CD8-positive, alpha-beta memory T cell (primary cell): Measurements from ENCODE around the gene CD244. TPM values are rescaled to one million over a fixed set of nuclear protein-coding genes. Genes with fewer than 3 reads are reported as not detected.

ENCODE experiments used
- CTCF ChIA-PET: fragments of 350-600 bp; sonication (Branson Sonifier 250); formaldehyde crosslinking; loops from one replicate; lab custom pipeline; 2021; ENCODE audit warnings: antibody characterized with exemption; lab: Charles Lee
- POLR2A ChIA-PET: fragments of 350-600 bp; sonication (Branson Sonifier 250); formaldehyde crosslinking; loops from one replicate; lab custom pipeline; 2021; ENCODE audit warnings: antibody characterized with exemption; lab: Charles Lee
- DNase-seq, 5 donors: peaks; one replicate each; pipeline versions ENCODE4 v3.0.0 to v3.0.0-alpha.2; 2020 to 2022; ENCODE audit warnings: mixed read lengths in 1 of 5
- H3K27ac ChIP-seq: one replicate; pipeline ENCODE4 v1.7.0; 2013; ENCODE audit warnings: low read depth, mild to moderate bottlenecking, low read length, moderate library complexity
- H3K27me3 ChIP-seq: 2 replicates; pipeline ENCODE4 v1.7.0; 2013; ENCODE audit warnings: low read length, mild to moderate bottlenecking; ENCODE audit not compliant: insufficient read depth, poor library complexity, severe bottlenecking
- H3K36me3 ChIP-seq: 2 replicates; pipeline ENCODE4 v1.7.0; 2013; ENCODE audit warnings: mild to moderate bottlenecking, low read length, moderate library complexity; ENCODE audit not compliant: insufficient read depth
- H3K4me1 ChIP-seq: 2 replicates; pipeline ENCODE4 v1.7.0; 2013; ENCODE audit warnings: mild to moderate bottlenecking, low read length, moderate library complexity; ENCODE audit not compliant: insufficient read depth
- H3K4me3 ChIP-seq: 2 replicates; pipeline ENCODE4 v1.7.0; 2013; ENCODE audit warnings: mild to moderate bottlenecking, low read length
- H3K9me3 ChIP-seq: 2 replicates; pipeline ENCODE4 v1.7.0; 2013; ENCODE audit warnings: mild to moderate bottlenecking, low read length
- H3K27ac Mint-ChIP-seq, 8 donors: one replicate each; pipeline ENCODE4 v1.8.0; 2020 to 2021; ENCODE audit warnings: mixed read lengths in 8 of 8, mild to moderate bottlenecking in 6 of 8, inconsistent platforms in 3 of 8, moderate library complexity in 3 of 8
- H3K27me3 Mint-ChIP-seq, 2 donors: one replicate each; pipeline ENCODE4 v1.8.0; 2020 to 2021; ENCODE audit warnings: mixed read lengths in 2 of 2, mild to moderate bottlenecking in 1 of 2, moderate library complexity in 1 of 2
- H3K36me3 Mint-ChIP-seq, 3 donors: one replicate each; pipeline ENCODE4 v1.8.0; 2020 to 2021; ENCODE audit warnings: mixed read lengths in 3 of 3, inconsistent platforms in 1 of 3, mild to moderate bottlenecking in 1 of 3
- H3K4me1 Mint-ChIP-seq, 3 donors: one replicate each; pipeline ENCODE4 v1.8.0; 2020 to 2021; ENCODE audit warnings: mixed read lengths in 3 of 3, inconsistent platforms in 1 of 3, mild to moderate bottlenecking in 1 of 3
- H3K4me3 Mint-ChIP-seq, 7 donors: one replicate each; pipeline ENCODE4 v1.8.0; 2020 to 2021; ENCODE audit warnings: mixed read lengths in 7 of 7, mild to moderate bottlenecking in 6 of 7, moderate library complexity in 4 of 7, inconsistent platforms in 2 of 7
- H3K9me3 Mint-ChIP-seq, 5 donors: one replicate each; pipeline ENCODE4 v1.8.0; 2020 to 2022; ENCODE audit warnings: mixed read lengths in 5 of 5, mild to moderate bottlenecking in 3 of 5, moderate library complexity in 2 of 5, inconsistent platforms in 1 of 5
- polyA plus RNA-seq: library from polyadenylated mRNA; unstranded; fragments of 300-500 nt; fragmentation: Illumina TruSeq; gene quantifications from one replicate; pipeline ENCODE4 v1.2.3, GENCODE V29; 2021
- total RNA-seq, 2 experiments: library from RNA; stranded (reverse); gene quantifications; one replicate each; pipeline ENCODE4 v1.2.3, GENCODE V29; 2021

CD244 gene
- total and polyA plus RNA-seq, 3 experiments from 2014 or later: 1.8 to 40.7 (median 1.9) TPM

- H3K4me3 ChIP-seq: no peak overlapping the region
- H3K36me3 ChIP-seq: peaks cover 8% of the 10 kb centered on the region
- Mint-ChIP-seq H3K4me1 (peaks cover 70 to 83% (median 83%) of the 10 kb centered on the region in 3 donors), H3K9me3 (no peaks in the 10 kb centered on the region), H3K4me3 (peak overlapping the region in 5 of 7 donors; percentile 3 to 55 (median 26)), H3K27ac (peak overlapping the region; percentile 43 to 97 (median 88)), H3K36me3 (peaks cover 9 to 41% (median 13%) of the 10 kb centered on the region in 3 donors), H3K27me3 (no peaks in the 10 kb centered on the region)
- no peaks in the 10 kb centered on the region for H3K9me3 ChIP-seq
- H3K27ac ChIP-seq: no peak overlapping the region
- DNase-seq: peak in 3 of 5 donors; percentile 22 to 53 (median 32)
- ChIA-PET CTCF (interaction anchor here (0.7 to 11.2 kb wide), 23 partner anchors 11 to 303 kb away, joined by 3 to 137 read pairs (median 6); partner anchors contain the start of genes CD244 and ITLN2), POLR2A (interaction anchor here (0.6 to 1.4 kb wide), 2 partner anchors 67 to 350 kb away, joined by 3 to 11 read pairs; no protein-coding TSS in a partner anchor)
- H3K27me3 ChIP-seq: no peaks in the 10 kb centered on the region
- H3K4me1 ChIP-seq: peaks cover 71% of the 10 kb centered on the region
Observed at GRCh38 chr1:160834945-160835565, 27.6 kb downstream of the CD244 start.

- CTCF ChIA-PET: interaction anchor here (0.6 to 3.2 kb wide), 22 partner anchors 13 to 160 kb away, joined by 3 to 27 read pairs (median 4); partner anchors contain the start of gene LY9
- Mint-ChIP-seq H3K4me3 (no peak overlapping the region), H3K4me1 (peaks cover 32 to 50% (median 49%) of the 10 kb centered on the region in 3 donors), H3K27ac (peak overlapping the region; percentile 18 to 95 (median 78)), H3K27me3 (no peaks in the 10 kb centered on the region), H3K9me3 (no peaks in the 10 kb centered on the region), H3K36me3 (peaks cover 9 to 75% (median 18%) of the 10 kb centered on the region in 3 donors)
- DNase-seq: peak; percentile 50 to 84 (median 64)
- no peaks in the 10 kb centered on the region for H3K9me3 ChIP-seq
- POLR2A ChIA-PET: interaction anchor here (0.6 to 0.8 kb wide), 2 partner anchors 32 to 53 kb away, joined by 3 read pairs; no protein-coding TSS in a partner anchor
- no peaks in the 10 kb centered on the region for H3K27me3 ChIP-seq
- no peak overlapping the region for H3K4me3 ChIP-seq
- peaks cover 26% of the 10 kb centered on the region for H3K36me3 ChIP-seq
- H3K27ac ChIP-seq: no peak overlapping the region
- peaks cover 25% of the 10 kb centered on the region for H3K4me1 ChIP-seq
Observed at GRCh38 chr1:160830321-160831153, 32.1 kb downstream of the CD244 start.

DNA sequence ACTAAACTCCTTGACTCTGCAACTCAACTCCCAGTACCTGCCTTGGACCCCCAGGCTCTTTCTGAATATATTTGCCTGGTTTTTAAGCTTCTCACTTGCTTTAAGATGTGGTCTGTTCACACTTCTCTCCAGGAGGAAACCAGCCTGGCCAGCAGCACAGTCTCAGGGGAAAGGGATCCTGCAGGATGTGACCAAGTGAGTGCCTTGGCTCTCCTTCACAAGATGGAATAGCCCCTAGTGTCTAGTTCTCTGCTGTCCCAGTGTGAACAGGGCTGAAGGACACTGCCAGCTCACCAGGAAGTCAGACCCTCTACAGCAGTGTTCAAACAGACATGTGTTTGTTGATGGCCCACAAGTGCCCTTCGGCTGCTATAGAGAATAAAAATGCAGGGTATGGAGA, 32.9 kb downstream of the CD244 start:
- Histone ChIP-seq H3K4me1 (peaks cover 18% of the 10 kb centered on the region), H3K27me3 (no peaks in the 10 kb centered on the region), H3K9me3 (no peaks in the 10 kb centered on the region), H3K36me3 (peaks cover 31% of the 10 kb centered on the region), H3K4me3 (no peak overlapping the region), H3K27ac (no peak overlapping the region)
- Mint-ChIP-seq H3K4me3 (no peak overlapping the region), H3K4me1 (peaks cover 25 to 42% (median 41%) of the 10 kb centered on the region in 3 donors), H3K27me3 (no peaks in the 10 kb centered on the region), H3K9me3 (no peaks in the 10 kb centered on the region), H3K27ac (peak overlapping the region; percentile 18 to 95 (median 80)), H3K36me3 (peaks cover 4 to 77% (median 16%) of the 10 kb centered on the region in 3 donors)
- DNase-seq: no peak
- POLR2A ChIA-PET: interaction anchor here (0.6 to 0.8 kb wide), 2 partner anchors 32 to 52 kb away, joined by 3 read pairs; no protein-coding TSS in a partner anchor
- CTCF ChIA-PET: interaction anchor here (0.6 to 3.2 kb wide), 11 partner anchors 12 to 149 kb away, joined by 3 to 27 read pairs (median 6); partner anchors contain the start of gene LY9

GRCh38 chr1:160827418-160827817, 35.3 kb downstream of the CD244 start:
- no peak overlapping the region for H3K4me3 ChIP-seq
- H3K27ac ChIP-seq: no peak overlapping the region
- H3K4me3 Mint-ChIP-seq: no peak overlapping the region
- DNase-seq: no peak
- peaks cover 5 to 89% (median 16%) of the 10 kb centered on the region in 3 donors for H3K36me3 Mint-ChIP-seq
- H3K27me3 ChIP-seq: no peaks in the 10 kb centered on the region
- peak overlapping the region in 7 of 8 donors; percentile 17 to 90 (median 54) for H3K27ac Mint-ChIP-seq
- no peaks in the 10 kb centered on the region for H3K4me1 ChIP-seq
- ChIA-PET CTCF (interaction anchor here (1.0 to 3.2 kb wide), 5 partner anchors 10 to 125 kb away, joined by 3 to 20 read pairs (median 3); no protein-coding TSS in a partner anchor), POLR2A (no interaction called here)
- H3K4me1 Mint-ChIP-seq: peaks cover 13 to 22% (median 21%) of the 10 kb centered on the region in 3 donors
- H3K9me3 ChIP-seq: no peaks in the 10 kb centered on the region
- peaks cover 50% of the 10 kb centered on the region for H3K36me3 ChIP-seq
- no peaks in the 10 kb centered on the region for H3K9me3 Mint-ChIP-seq
- peaks cover 0 to 1% of the 10 kb centered on the region in 2 donors for H3K27me3 Mint-ChIP-seq

DNA sequence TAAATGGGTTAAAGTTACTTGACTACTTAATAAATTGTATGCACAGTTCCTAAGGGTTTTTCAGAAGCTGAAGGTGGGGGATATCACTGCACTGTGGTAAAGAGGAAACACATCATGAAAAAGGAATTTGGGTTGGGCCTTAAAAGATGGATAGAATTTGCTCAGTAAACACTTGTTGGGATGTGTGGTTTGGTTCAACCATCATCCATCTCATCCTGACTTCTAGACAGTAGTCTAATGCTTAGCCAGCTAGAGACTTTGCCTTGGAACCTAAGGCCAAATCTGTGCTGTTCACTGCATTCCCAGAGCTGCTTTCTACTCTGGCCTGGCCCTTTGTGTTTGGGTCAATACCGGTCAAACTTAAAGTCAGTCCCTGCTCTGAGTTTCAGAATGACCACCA, 36.1 kb downstream of the CD244 start:
- H3K4me3 ChIP-seq: no peak overlapping the region
- Mint-ChIP-seq H3K4me3 (no peak overlapping the region), H3K27me3 (peaks cover 0 to 1% of the 10 kb centered on the region in 2 donors), H3K36me3 (peaks cover 6 to 92% (median 20%) of the 10 kb centered on the region in 3 donors), H3K9me3 (no peaks in the 10 kb centered on the region), H3K4me1 (peaks cover 13 to 22% (median 22%) of the 10 kb centered on the region in 3 donors), H3K27ac (peak overlapping the region in 7 of 8 donors; percentile 9 to 90 (median 64))
- H3K9me3 ChIP-seq: no peaks in the 10 kb centered on the region
- H3K36me3 ChIP-seq: peaks cover 51% of the 10 kb centered on the region
- POLR2A ChIA-PET: no interaction called here
- no peaks in the 10 kb centered on the region for H3K4me1 ChIP-seq
- CTCF ChIA-PET: interaction anchor here (1.0 to 1.6 kb wide), 3 partner anchors 11 to 125 kb away, joined by 3 to 5 read pairs (median 3); no protein-coding TSS in a partner anchor
- H3K27me3 ChIP-seq: no peaks in the 10 kb centered on the region
- H3K27ac ChIP-seq: no peak overlapping the region
- no peak for DNase-seq

DNA sequence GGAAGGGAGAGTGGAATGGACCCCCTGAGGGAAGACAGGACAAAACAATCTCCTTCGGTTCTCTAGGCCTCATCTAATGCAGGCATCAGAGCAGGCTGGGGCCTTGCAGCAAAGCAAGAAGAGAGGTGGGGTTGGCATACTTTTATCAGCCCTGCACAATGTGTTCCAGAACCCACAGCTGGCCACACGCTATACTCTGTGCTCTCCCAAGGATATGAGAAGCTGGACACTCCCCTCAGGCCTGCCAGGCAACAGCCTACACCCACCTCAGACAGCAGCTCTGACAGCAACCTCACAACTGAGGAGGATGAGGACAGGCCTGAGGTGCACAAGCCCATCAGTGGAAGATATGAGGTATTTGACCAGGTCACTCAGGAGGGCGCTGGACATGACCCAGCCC, 39.4 kb downstream of the CD244 start:
- peaks cover 0 to 9% (median 6%) of the 10 kb centered on the region in 3 donors for H3K4me1 Mint-ChIP-seq
- Histone ChIP-seq H3K36me3 (peaks cover 60% of the 10 kb centered on the region), H3K9me3 (no peaks in the 10 kb centered on the region), H3K27me3 (no peaks in the 10 kb centered on the region), H3K4me1 (no peaks in the 10 kb centered on the region), H3K27ac (no peak overlapping the region), H3K4me3 (no peak overlapping the region)
- no peaks in the 10 kb centered on the region for H3K9me3 Mint-ChIP-seq
- ChIA-PET POLR2A (no interaction called here), CTCF (interaction anchor here (0.5 to 1.6 kb wide), 2 partner anchors 128 to 170 kb away, joined by 3 to 6 read pairs; no protein-coding TSS in a partner anchor)
- H3K4me3 Mint-ChIP-seq: no peak overlapping the region
- peaks cover 0 to 1% of the 10 kb centered on the region in 2 donors for H3K27me3 Mint-ChIP-seq
- peaks cover 10 to 86% (median 25%) of the 10 kb centered on the region in 3 donors for H3K36me3 Mint-ChIP-seq
- DNase-seq: no peak
- H3K27ac Mint-ChIP-seq: peak overlapping the region in 5 of 8 donors; percentile 55 to 81 (median 66)

DNA sequence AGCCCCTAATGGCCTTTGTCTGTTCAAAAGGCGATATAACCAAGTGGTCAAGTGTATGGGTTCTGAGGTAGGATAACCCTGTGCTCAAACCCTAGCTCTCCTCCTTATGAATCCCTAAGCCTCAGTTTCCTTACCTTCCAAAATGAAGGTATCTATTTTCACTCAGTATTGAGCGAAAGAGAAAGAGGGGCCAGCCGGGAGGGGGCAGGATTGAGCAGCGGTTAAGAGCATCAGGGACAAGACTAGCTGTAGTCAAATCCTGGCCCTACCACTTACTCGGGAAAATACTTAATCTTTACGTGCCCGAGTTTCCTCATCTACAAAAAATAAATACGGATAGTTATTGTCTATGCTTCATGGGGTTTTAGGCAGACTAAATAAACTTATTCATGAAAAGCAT, 41.1 kb downstream of the CD244 start:
- Histone ChIP-seq H3K4me3 (no peak overlapping the region), H3K36me3 (peaks cover 64% of the 10 kb centered on the region), H3K27me3 (no peaks in the 10 kb centered on the region), H3K27ac (no peak overlapping the region), H3K4me1 (no peaks in the 10 kb centered on the region), H3K9me3 (no peaks in the 10 kb centered on the region)
- peaks cover 0 to 8% (median 6%) of the 10 kb centered on the region in 3 donors for H3K4me1 Mint-ChIP-seq
- H3K36me3 Mint-ChIP-seq: peaks cover 14 to 83% (median 20%) of the 10 kb centered on the region in 3 donors
- CTCF ChIA-PET: interaction anchor here (0.6 to 1.7 kb wide), 4 partner anchors 12 to 44 kb away, joined by 3 to 5 read pairs (median 3); no protein-coding TSS in a partner anchor
- peaks cover 0 to 1% of the 10 kb centered on the region in 2 donors for H3K27me3 Mint-ChIP-seq
- no peak for DNase-seq
- H3K9me3 Mint-ChIP-seq: no peaks in the 10 kb centered on the region
- H3K27ac Mint-ChIP-seq: peak overlapping the region in 6 of 8 donors; percentile 31 to 84 (median 76)
- POLR2A ChIA-PET: interaction anchor here (0.9 kb wide), 1 partner anchor 24 kb away, joined by 3 read pairs; no protein-coding TSS in a partner anchor
- no peak overlapping the region for H3K4me3 Mint-ChIP-seq
